ENCODE measurements around the gene MAP1B.

Gene MAP1B

GRCh38 chr5:72134226-72134899 is 27.1 kb downstream of the MAP1B start:
- no peak for DNase-seq

GRCh38 chr5:72137826-72138409 is 30.6 kb downstream of the MAP1B start:
- no peak for DNase-seq

- no peak for DNase-seq
These were observed 31.8 kb downstream of the MAP1B start for GRCh38 chr5:72138943-72139521.

- no peak for DNase-seq
These were observed 33.4 kb downstream of the MAP1B start for GRCh38 chr5:72140711-72141110.

- no peak for DNase-seq
These were observed 34.4 kb downstream of the MAP1B start for GRCh38 chr5:72141440-72142355.

- no peak for DNase-seq
These were observed 37.5 kb downstream of the MAP1B start for GRCh38 chr5:72144762-72145161.

- DNase-seq = no peak
These were observed 38.1 kb downstream of the MAP1B start for GRCh38 chr5:72145348-72145747.

GRCh38 chr5:72146056-72146455 is 38.8 kb downstream of the MAP1B start:
- DNase-seq = no peak

GRCh38 chr5:72147569-72147968 is 40.3 kb downstream of the MAP1B start:
- DNase-seq = no peak

GRCh38 chr5:72149742-72150141 is 42.5 kb downstream of the MAP1B start:
- DNase-seq = no peak

GRCh38 chr5:72151169-72151568 is 43.9 kb downstream of the MAP1B start:
- no peak for DNase-seq

- no peak for DNase-seq
These were observed 44.4 kb downstream of the MAP1B start for GRCh38 chr5:72151646-72152045.

GRCh38 chr5:72152545-72152944 is 45.3 kb downstream of the MAP1B start:
- DNase-seq = no peak

GRCh38 chr5:72153551-72153950 is 46.3 kb downstream of the MAP1B start:
- no peak for DNase-seq

GRCh38 chr5:72154076-72154756 is 46.9 kb downstream of the MAP1B start:
- DNase-seq = no peak

GRCh38 chr5:72156946-72157624 is 49.8 kb downstream of the MAP1B start:
- DNase-seq = no peak

- DNase-seq = no peak
These were observed 50.3 kb downstream of the MAP1B start for GRCh38 chr5:72157625-72157962.

- DNase-seq = no peak
These were observed 52.2 kb downstream of the MAP1B start for GRCh38 chr5:72159501-72159911.

- no peak for DNase-seq
These were observed 53.1 kb downstream of the MAP1B start for GRCh38 chr5:72160329-72160728.

- no peak for DNase-seq
These were observed 53.7 kb downstream of the MAP1B start for GRCh38 chr5:72160959-72161358.

GRCh38 chr5:72161951-72162350 is 54.7 kb downstream of the MAP1B start:
- DNase-seq = no peak

GRCh38 chr5:72163349-72163983 is 56.2 kb downstream of the MAP1B start:
- DNase-seq = no peak
